ENCODE data around the gene VPS13D.

VPS13D gene

GRCh38 chr1:12246584-12246983 is 16.8 kb downstream of the VPS13D start:
- H3K4me1 ChIP-seq (ENCODE audit: control insufficient read depth, insufficient read depth, low read length), result no peaks in the 10 kb centered on the region
- no peaks in the 10 kb centered on the region for H3K9me3 ChIP-seq (ENCODE audit: control insufficient read depth, low read length)
- H3K27me3 ChIP-seq (ENCODE audit: control insufficient read depth, insufficient read depth, low read length), result no peaks in the 10 kb centered on the region
- no peak overlapping the region for H3K4me3 ChIP-seq (ENCODE audit: low read length)
- peaks cover 7% of the 10 kb centered on the region for H3K36me3 ChIP-seq (ENCODE audit: control insufficient read depth, insufficient read depth, low read length)
- H3K9ac ChIP-seq (ENCODE audit: low read length), result no peak overlapping the region

GRCh38 chr1:12249181-12249580 is 19.4 kb downstream of the VPS13D start:
- Histone ChIP-seq H3K27me3 (ENCODE audit: control insufficient read depth, insufficient read depth, low read length) (no peaks in the 10 kb centered on the region), H3K9me3 (ENCODE audit: control insufficient read depth, low read length) (no peaks in the 10 kb centered on the region), H3K4me1 (ENCODE audit: control insufficient read depth, insufficient read depth, low read length) (no peaks in the 10 kb centered on the region), H3K9ac (ENCODE audit: low read length) (no peak overlapping the region), H3K4me3 (ENCODE audit: low read length) (no peak overlapping the region), H3K36me3 (ENCODE audit: control insufficient read depth, insufficient read depth, low read length) (peaks cover 10% of the 10 kb centered on the region)

- Histone ChIP-seq H3K9me3 (ENCODE audit: control insufficient read depth, low read length) (no peaks in the 10 kb centered on the region), H3K4me3 (ENCODE audit: low read length) (no peak overlapping the region), H3K36me3 (ENCODE audit: control insufficient read depth, insufficient read depth, low read length) (peaks cover 10% of the 10 kb centered on the region), H3K27me3 (ENCODE audit: control insufficient read depth, insufficient read depth, low read length) (no peaks in the 10 kb centered on the region), H3K9ac (ENCODE audit: low read length) (no peak overlapping the region), H3K4me1 (ENCODE audit: control insufficient read depth, insufficient read depth, low read length) (no peaks in the 10 kb centered on the region)
Measured at GRCh38 chr1:12249748-12250147, 19.9 kb downstream of the VPS13D start.

- Histone ChIP-seq H3K27me3 (ENCODE audit: control insufficient read depth, insufficient read depth, low read length) (no peaks in the 10 kb centered on the region), H3K9ac (ENCODE audit: low read length) (no peak overlapping the region), H3K4me3 (ENCODE audit: low read length) (no peak overlapping the region), H3K4me1 (ENCODE audit: control insufficient read depth, insufficient read depth, low read length) (no peaks in the 10 kb centered on the region), H3K36me3 (ENCODE audit: control insufficient read depth, insufficient read depth, low read length) (peaks cover 10% of the 10 kb centered on the region), H3K9me3 (ENCODE audit: control insufficient read depth, low read length) (no peaks in the 10 kb centered on the region)
Measured at GRCh38 chr1:12251442-12251841, 21.6 kb downstream of the VPS13D start.

GRCh38 chr1:12255913-12256312 is 26.1 kb downstream of the VPS13D start:
- H3K4me1 ChIP-seq (ENCODE audit: control insufficient read depth, insufficient read depth, low read length), result no peaks in the 10 kb centered on the region
- peaks cover 9% of the 10 kb centered on the region for H3K36me3 ChIP-seq (ENCODE audit: control insufficient read depth, insufficient read depth, low read length)
- no peaks in the 10 kb centered on the region for H3K27me3 ChIP-seq (ENCODE audit: control insufficient read depth, insufficient read depth, low read length)
- H3K9me3 ChIP-seq (ENCODE audit: control insufficient read depth, low read length), result no peaks in the 10 kb centered on the region
- no peak overlapping the region for H3K4me3 ChIP-seq (ENCODE audit: low read length)
- H3K9ac ChIP-seq (ENCODE audit: low read length), result no peak overlapping the region

- peaks cover 6% of the 10 kb centered on the region for H3K36me3 ChIP-seq (ENCODE audit: control insufficient read depth, insufficient read depth, low read length)
- no peak overlapping the region for H3K4me3 ChIP-seq (ENCODE audit: low read length)
- no peak overlapping the region for H3K9ac ChIP-seq (ENCODE audit: low read length)
- no peaks in the 10 kb centered on the region for H3K27me3 ChIP-seq (ENCODE audit: control insufficient read depth, insufficient read depth, low read length)
- no peaks in the 10 kb centered on the region for H3K9me3 ChIP-seq (ENCODE audit: control insufficient read depth, low read length)
- H3K4me1 ChIP-seq (ENCODE audit: control insufficient read depth, insufficient read depth, low read length), result no peaks in the 10 kb centered on the region
Measured at GRCh38 chr1:12258272-12258671, 28.4 kb downstream of the VPS13D start.

GRCh38 chr1:12269351-12269750 is 39.5 kb downstream of the VPS13D start:
- H3K36me3 ChIP-seq (ENCODE audit: control insufficient read depth, insufficient read depth, low read length), result no peaks in the 10 kb centered on the region

GRCh38 chr1:12271033-12271432 is 41.2 kb downstream of the VPS13D start:
- peaks cover 2% of the 10 kb centered on the region for H3K36me3 ChIP-seq (ENCODE audit: control insufficient read depth, insufficient read depth, low read length)

More at GRCh38 chr1:12269351-12269750, 39.5 kb downstream of the VPS13D start:
- no peaks in the 10 kb centered on the region for H3K9me3 ChIP-seq (ENCODE audit: control insufficient read depth, low read length)
- H3K27me3 ChIP-seq (ENCODE audit: control insufficient read depth, insufficient read depth, low read length), result no peaks in the 10 kb centered on the region
- H3K4me1 ChIP-seq (ENCODE audit: control insufficient read depth, insufficient read depth, low read length), result no peaks in the 10 kb centered on the region
- no peak overlapping the region for H3K9ac ChIP-seq (ENCODE audit: low read length)
- no peak overlapping the region for H3K4me3 ChIP-seq (ENCODE audit: low read length)

GRCh38 chr1:12272770-12273169 is 42.9 kb downstream of the VPS13D start:
- Histone ChIP-seq H3K9ac (ENCODE audit: low read length) (no peak overlapping the region), H3K27me3 (ENCODE audit: control insufficient read depth, insufficient read depth, low read length) (no peaks in the 10 kb centered on the region), H3K36me3 (ENCODE audit: control insufficient read depth, insufficient read depth, low read length) (peaks cover 15% of the 10 kb centered on the region), H3K9me3 (ENCODE audit: control insufficient read depth, low read length) (no peaks in the 10 kb centered on the region), H3K4me1 (ENCODE audit: control insufficient read depth, insufficient read depth, low read length) (no peaks in the 10 kb centered on the region), H3K4me3 (ENCODE audit: low read length) (no peak overlapping the region)

More at GRCh38 chr1:12271033-12271432, 41.2 kb downstream of the VPS13D start:
- Histone ChIP-seq H3K9me3 (ENCODE audit: control insufficient read depth, low read length) (no peaks in the 10 kb centered on the region), H3K4me3 (ENCODE audit: low read length) (no peak overlapping the region), H3K4me1 (ENCODE audit: control insufficient read depth, insufficient read depth, low read length) (no peaks in the 10 kb centered on the region), H3K27me3 (ENCODE audit: control insufficient read depth, insufficient read depth, low read length) (no peaks in the 10 kb centered on the region), H3K9ac (ENCODE audit: low read length) (no peak overlapping the region)

GRCh38 chr1:12275370-12275769 is 45.5 kb downstream of the VPS13D start:
- no peaks in the 10 kb centered on the region for H3K4me1 ChIP-seq (ENCODE audit: control insufficient read depth, insufficient read depth, low read length)
- no peak overlapping the region for H3K9ac ChIP-seq (ENCODE audit: low read length)
- no peaks in the 10 kb centered on the region for H3K27me3 ChIP-seq (ENCODE audit: control insufficient read depth, insufficient read depth, low read length)
- H3K4me3 ChIP-seq (ENCODE audit: low read length), result no peak overlapping the region
- H3K9me3 ChIP-seq (ENCODE audit: control insufficient read depth, low read length), result no peaks in the 10 kb centered on the region
- peaks cover 15% of the 10 kb centered on the region for H3K36me3 ChIP-seq (ENCODE audit: control insufficient read depth, insufficient read depth, low read length)

- Histone ChIP-seq H3K27me3 (ENCODE audit: control insufficient read depth, insufficient read depth, low read length) (no peaks in the 10 kb centered on the region), H3K9ac (ENCODE audit: low read length) (no peak overlapping the region), H3K4me3 (ENCODE audit: low read length) (no peak overlapping the region), H3K36me3 (ENCODE audit: control insufficient read depth, insufficient read depth, low read length) (peaks cover 15% of the 10 kb centered on the region), H3K4me1 (ENCODE audit: control insufficient read depth, insufficient read depth, low read length) (no peaks in the 10 kb centered on the region), H3K9me3 (ENCODE audit: control insufficient read depth, low read length) (no peaks in the 10 kb centered on the region)
Measured at GRCh38 chr1:12276225-12276624, 46.4 kb downstream of the VPS13D start.

GRCh38 chr1:12279003-12279402 is 49.2 kb downstream of the VPS13D start:
- H3K9me3 ChIP-seq (ENCODE audit: control insufficient read depth, low read length), result no peaks in the 10 kb centered on the region
- no peaks in the 10 kb centered on the region for H3K4me1 ChIP-seq (ENCODE audit: control insufficient read depth, insufficient read depth, low read length)
- no peak overlapping the region for H3K9ac ChIP-seq (ENCODE audit: low read length)
- no peaks in the 10 kb centered on the region for H3K27me3 ChIP-seq (ENCODE audit: control insufficient read depth, insufficient read depth, low read length)
- H3K4me3 ChIP-seq (ENCODE audit: low read length), result no peak overlapping the region
- peaks cover 15% of the 10 kb centered on the region for H3K36me3 ChIP-seq (ENCODE audit: control insufficient read depth, insufficient read depth, low read length)

Data from mucosa of stomach (tissue), 1 donor.